Right lobe of liver (tissue), 6 donors: ENCODE measurements around the gene TTBK2. TPM values are rescaled to one million over a fixed set of nuclear protein-coding genes. Genes with fewer than 3 reads are reported as not detected.

Source experiments
- ATAC-seq, 4 donors: fragments of 200-7000 bp; cut with Tn5 transposase; one replicate each; pipeline ENCODE4 v1.9.1; 2020; ENCODE audit warnings: mild to moderate bottlenecking in 4 of 4, moderate library complexity in 4 of 4
- DNase-seq, 3 donors: peaks; one replicate each; pipeline ENCODE4 v3.0.0-alpha.2; 2020
- H3K27ac ChIP-seq, 3 donors: fragments of 200-600 bp; one replicate each; pipeline ENCODE4 v1.8.0; 2022
- H3K27me3 ChIP-seq, 2 donors: fragments of 200-600 bp; one replicate each; pipeline ENCODE4 v1.8.0; 2022
- H3K36me3 ChIP-seq, 4 donors: fragments of 200-600 bp; sonication (generic) in 1 of 4; one replicate each; pipeline versions ENCODE4 v1.5.1 to v1.8.0; 2017 to 2022; ENCODE audit warnings: control low read depth in 1 of 4
- H3K4me1 ChIP-seq, 4 donors: fragments of 200-600 bp; sonication (generic) in 1 of 4; one replicate each; pipeline versions ENCODE4 v1.5.1 to v1.8.0; 2017 to 2022; ENCODE audit warnings: control low read depth in 1 of 4
- H3K4me3 ChIP-seq, 3 donors: fragments of 200-600 bp; one replicate each; pipeline ENCODE4 v1.8.0; 2022
- H3K9me3 ChIP-seq, 4 donors: fragments of 200-600 bp; sonication (generic) in 1 of 4; one replicate each; pipeline versions ENCODE4 v1.5.1 to v1.8.0; 2017 to 2022; ENCODE audit warnings: control low read depth in 1 of 4
- POLR2A ChIP-seq: fragments of 450-650 bp; IDR thresholded peaks from one replicate; pipeline ENCODE4 v1.6.1; 2017; ENCODE audit warnings: antibody characterized with exemption, mild to moderate bottlenecking
- WGBS: methylation state at CpG from one replicate; pipeline ENCODE4 v1.1.6; 2018; ENCODE audit warnings: low coverage, low lambda C conversion rate; ENCODE audit not compliant: insufficient coverage; ENCODE audit errors: missing lambda C conversion rate; 5-methylcytosine and 5-hydroxymethylcytosine counted together
- intact Hi-C, 2 donors: fragments of 100-400 bp; cut with DNase I; formaldehyde crosslinking; loops; one replicate each; pipeline versions ENCODE4 v1.11.2 to v1.14.1; 2022
- total RNA-seq, 6 experiments: library from RNA; depleted of rRNA in 2 of 6; stranded (reverse); fragments of >200 nt in 2 of 6; fragmentation: NEBNext Ultra II Directional in 3 of 6; extraction: Animal tissue kit (Norgen Biotek cat#: 25700) in 3 of 6; gene quantifications; one replicate each; pipeline versions ENCODE4 v1.1.0 to v1.2.4, GENCODE V29; 2016 to 2023
- TF ChIP-seq, protein P1 (sequence below), 4 donors: fragments of 200-600 bp in 3 of 4; fragments of 450-650 bp in 1 of 4; IDR thresholded peaks; one replicate each; pipeline versions ENCODE4 v1.5.1 to v1.8.0; 2016 to 2022; ENCODE audit warnings: antibody characterized with exemption in 4 of 4, mild to moderate bottlenecking in 2 of 4
- donor health status: DM: no; HTN: yes; CAD: no.
- donor health status: DM: no; HTN: no; CAD: no.
- donor health status: DM: no; HTN: no; CAD: no.
- donor health status: DM: no; HTN: yes; CAD: no.
- donor health status: DM: no; HTN: yes; CAD: no.

TTBK2 gene
- total RNA-seq, 6 experiments from 2014 or later = 4.9 to 6.8 (median 5.5) TPM

DNA sequence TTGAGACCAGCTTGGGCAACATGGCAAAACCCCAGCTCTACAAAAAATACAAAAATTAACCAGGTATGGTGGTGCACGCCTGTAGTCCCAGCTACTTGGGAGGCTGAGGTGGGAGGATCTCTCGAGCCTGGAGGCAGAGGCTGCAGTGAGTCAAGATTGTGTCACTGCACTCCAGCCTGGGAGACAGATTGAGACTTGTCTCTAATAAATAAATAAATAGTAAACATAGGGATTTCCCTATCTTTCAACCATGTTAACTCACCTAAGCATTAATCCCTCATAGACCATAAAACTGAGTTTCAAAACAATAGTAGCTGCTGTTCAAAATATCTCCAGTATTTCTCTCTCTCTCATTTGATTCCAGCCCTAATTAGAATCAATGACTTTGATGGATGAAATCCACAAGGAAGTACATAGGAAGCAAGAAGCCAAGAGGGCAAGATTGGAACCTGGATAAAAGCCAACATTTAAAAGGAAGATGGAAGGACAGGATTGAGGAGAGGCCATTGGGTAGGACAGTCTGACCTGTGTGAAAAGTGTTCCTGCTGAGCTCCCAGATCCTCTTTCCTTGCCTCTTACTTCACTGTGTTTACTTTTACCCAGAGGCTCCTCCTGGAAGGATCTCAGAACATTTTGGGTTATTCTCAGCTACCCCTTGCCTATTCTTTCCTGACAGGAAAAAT is 12.4 kb upstream of the TTBK2 start:
- intact Hi-C loops = no loop called here
- H3K27ac ChIP-seq = no peak overlapping the region
- H3K9me3 ChIP-seq = no peaks in the 10 kb centered on the region
- H3K4me3 ChIP-seq = no peak overlapping the region
- WGBS = 87% methylated on average over 2 of the region's 2 CpGs
- DNase-seq = no peak
- no peaks in the 10 kb centered on the region for H3K27me3 ChIP-seq
- no peak for ATAC-seq
- no peaks in the 10 kb centered on the region for H3K4me1 ChIP-seq
- H3K36me3 ChIP-seq = no peaks in the 10 kb centered on the region
- TF ChIP-seq, protein P1, sequence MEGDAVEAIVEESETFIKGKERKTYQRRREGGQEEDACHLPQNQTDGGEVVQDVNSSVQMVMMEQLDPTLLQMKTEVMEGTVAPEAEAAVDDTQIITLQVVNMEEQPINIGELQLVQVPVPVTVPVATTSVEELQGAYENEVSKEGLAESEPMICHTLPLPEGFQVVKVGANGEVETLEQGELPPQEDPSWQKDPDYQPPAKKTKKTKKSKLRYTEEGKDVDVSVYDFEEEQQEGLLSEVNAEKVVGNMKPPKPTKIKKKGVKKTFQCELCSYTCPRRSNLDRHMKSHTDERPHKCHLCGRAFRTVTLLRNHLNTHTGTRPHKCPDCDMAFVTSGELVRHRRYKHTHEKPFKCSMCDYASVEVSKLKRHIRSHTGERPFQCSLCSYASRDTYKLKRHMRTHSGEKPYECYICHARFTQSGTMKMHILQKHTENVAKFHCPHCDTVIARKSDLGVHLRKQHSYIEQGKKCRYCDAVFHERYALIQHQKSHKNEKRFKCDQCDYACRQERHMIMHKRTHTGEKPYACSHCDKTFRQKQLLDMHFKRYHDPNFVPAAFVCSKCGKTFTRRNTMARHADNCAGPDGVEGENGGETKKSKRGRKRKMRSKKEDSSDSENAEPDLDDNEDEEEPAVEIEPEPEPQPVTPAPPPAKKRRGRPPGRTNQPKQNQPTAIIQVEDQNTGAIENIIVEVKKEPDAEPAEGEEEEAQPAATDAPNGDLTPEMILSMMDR (IDR thresholded peaks at IDR 0.05) = no peak
- no peak for TF ChIP-seq POLR2A

DNA sequence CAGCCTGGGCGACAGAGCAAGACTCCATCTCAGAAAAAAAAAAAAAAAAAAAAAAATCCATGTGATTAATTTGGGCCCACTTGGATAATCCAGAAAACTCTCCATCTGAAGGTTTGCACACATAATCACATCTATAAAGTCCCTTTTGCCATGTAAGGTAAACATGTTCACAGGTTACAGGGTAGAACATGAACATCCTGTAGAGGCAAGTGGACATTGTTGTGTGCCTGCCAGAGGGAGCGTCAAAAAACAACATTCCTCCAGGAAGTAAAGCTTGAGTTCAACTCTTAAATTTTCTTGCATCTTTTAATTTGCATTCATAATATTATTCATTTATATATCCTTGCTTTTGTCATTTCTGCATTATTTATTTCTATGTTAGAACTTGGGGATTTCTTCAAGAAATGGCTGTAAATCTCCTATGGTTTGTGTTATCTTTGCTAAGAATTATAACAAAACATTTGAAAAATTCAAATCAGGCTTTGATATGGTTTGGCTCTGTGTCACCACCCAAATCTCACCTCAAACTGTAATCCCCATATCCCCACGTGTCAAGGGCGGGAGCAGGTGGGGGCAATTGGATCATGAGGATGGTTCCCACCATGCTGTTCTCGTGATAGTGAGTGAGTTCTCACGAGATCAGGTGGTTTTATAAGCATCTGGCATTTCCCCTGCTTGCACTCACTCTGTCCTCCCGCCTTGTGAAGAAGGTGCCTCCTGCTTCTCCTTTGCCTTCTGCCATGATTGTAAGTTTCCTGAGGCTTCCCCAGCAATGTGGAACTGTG is 11.3 kb upstream of the TTBK2 start:
- Histone ChIP-seq H3K36me3 (no peaks in the 10 kb centered on the region), H3K27me3 (no peaks in the 10 kb centered on the region), H3K9me3 (no peaks in the 10 kb centered on the region), H3K4me3 (no peak overlapping the region), H3K4me1 (no peaks in the 10 kb centered on the region), H3K27ac (no peak overlapping the region)
- WGBS = 68% methylated on average over 7 of the region's 7 CpGs
- ATAC-seq (no peak), DNase-seq (no peak)
- no peak for TF ChIP-seq POLR2A
- TF ChIP-seq, protein P1 (IDR thresholded peaks at IDR 0.05) = no peak
- intact Hi-C loops = no loop called here

DNA sequence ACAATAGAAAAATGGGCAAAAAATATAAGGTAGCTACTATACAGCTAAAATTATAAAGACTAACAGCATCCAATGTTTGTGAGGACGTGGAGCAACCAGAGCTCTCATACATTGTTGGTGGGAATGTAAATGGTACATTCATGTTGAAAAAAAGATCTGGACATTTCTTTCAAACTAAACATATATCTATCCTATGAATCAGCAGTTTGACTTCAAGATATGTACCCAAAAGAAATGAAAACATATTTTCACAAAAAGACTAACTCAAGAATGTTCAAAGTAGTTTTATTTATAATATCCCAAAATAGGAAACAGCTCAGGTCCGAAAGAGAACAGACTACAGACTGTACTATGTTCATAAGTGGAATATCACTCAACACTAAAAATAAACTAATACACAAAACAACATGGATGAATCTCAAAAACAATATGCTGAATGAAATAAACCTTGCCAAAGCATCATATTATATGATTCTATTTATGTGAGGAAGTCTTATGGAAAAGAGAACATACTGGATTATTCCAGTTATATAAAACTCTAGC is 8.8 kb upstream of the TTBK2 start:
- H3K27ac ChIP-seq = no peak overlapping the region
- no peak for ATAC-seq
- WGBS = 68% methylated on average over 2 of the region's 2 CpGs

DNA sequence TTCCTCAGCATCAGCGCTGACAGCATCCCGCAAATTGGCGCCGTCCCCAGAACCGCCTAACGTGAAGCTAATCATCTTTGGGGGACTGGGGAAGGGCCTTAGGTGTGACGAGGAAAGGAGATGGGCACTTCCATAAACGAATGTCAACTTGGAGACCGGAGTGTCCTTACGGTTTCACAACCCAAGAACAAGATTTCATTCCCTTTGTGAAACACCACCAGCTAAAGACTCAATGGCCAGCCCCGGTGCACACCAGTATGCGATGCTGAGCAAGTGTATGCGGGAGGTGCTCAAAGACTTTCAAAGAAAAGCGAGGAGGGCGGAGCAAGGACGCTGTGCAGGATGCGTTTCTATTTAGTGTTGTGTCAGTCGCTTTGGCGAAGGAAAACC is 759 bp upstream of the TTBK2 start:
- no peaks in the 10 kb centered on the region for H3K27me3 ChIP-seq
- TF ChIP-seq, protein P1 (IDR thresholded peaks at IDR 0.05) = no peak
- TF ChIP-seq POLR2A = no peak
- DNase-seq = peak; percentile 42 to 61 (median 55)
- H3K36me3 ChIP-seq = no peaks in the 10 kb centered on the region
- intact Hi-C loops = loop anchor here (10.0 kb wide), 2 partner anchors 217 to 227 kb away; no protein-coding TSS in a partner anchor
- H3K27ac ChIP-seq = no peak overlapping the region
- H3K9me3 ChIP-seq = no peaks in the 10 kb centered on the region
- H3K4me1 ChIP-seq = peaks cover 0 to 7% (median 0%) of the 10 kb centered on the region in 4 donors
- ATAC-seq = peak; percentile 1 to 9 (median 7)
- peak overlapping the region; percentile 86 to 96 (median 96) for H3K4me3 ChIP-seq
- 5% methylated on average over 18 of the region's 19 CpGs for WGBS

More for the DNA sequence above, 8.8 kb upstream of the TTBK2 start:
- no peaks in the 10 kb centered on the region for H3K4me1 ChIP-seq
- no peaks in the 10 kb centered on the region for H3K27me3 ChIP-seq
- no peaks in the 10 kb centered on the region for H3K9me3 ChIP-seq
- no peaks in the 10 kb centered on the region for H3K36me3 ChIP-seq
- H3K4me3 ChIP-seq = no peak overlapping the region
- intact Hi-C loops = loop anchor here (10.0 kb wide), 2 partner anchors 225 to 235 kb away; no protein-coding TSS in a partner anchor
- DNase-seq = no peak
- TF ChIP-seq POLR2A = no peak
- TF ChIP-seq, protein P1 (IDR thresholded peaks at IDR 0.05) = no peak
